GM23338 (cell line): ENCODE data around the gene SUMF1. TPM values are rescaled to one million over a fixed set of nuclear protein-coding genes. Genes with fewer than 3 reads are reported as not detected.

Experiments used
- ATAC-seq: fragments of 200-7000 bp; cut with Tn5 transposase; 3 replicates; pipeline ENCODE4 v1.9.1; 2020
- DNase-seq: peaks from one replicate; pipeline ENCODE4 v3.0.0-alpha.2; 2015; ENCODE audit warnings: low spot score
- H2AFZ ChIP-seq: fragments of 200-600 bp; sonication (generic); 2 replicates; pipeline ENCODE4 v1.8.0; 2016; ENCODE audit warnings: antibody characterized with exemption, mild to moderate bottlenecking, moderate library complexity
- H3F3A ChIP-seq: fragments of 200-600 bp; sonication (generic); replicated peaks from 2 replicates; pipeline ENCODE4 v1.8.0; 2017; ENCODE audit warnings: antibody characterized with exemption, mixed run types, low read depth
- H3K27ac ChIP-seq: fragments of 200-600 bp; sonication (generic); 2 replicates; pipeline ENCODE4 v1.6.1; 2016; ENCODE audit warnings: low read depth
- H3K27me3 ChIP-seq: fragments of 200-600 bp; sonication (generic); 2 replicates; pipeline ENCODE4 v1.8.0; 2016; ENCODE audit warnings: mild to moderate bottlenecking, mixed run types, moderate library complexity; ENCODE audit not compliant: insufficient read depth
- H3K36me3 ChIP-seq: fragments of 200-600 bp; sonication (generic); 2 replicates; pipeline ENCODE4 v1.8.0; 2016; ENCODE audit warnings: mild to moderate bottlenecking; ENCODE audit not compliant: insufficient read depth
- H3K4me1 ChIP-seq: fragments of 200-600 bp; sonication (generic); 2 replicates; pipeline ENCODE4 v1.8.0; 2016; ENCODE audit warnings: mild to moderate bottlenecking, moderate library complexity; ENCODE audit not compliant: insufficient read depth
- H3K4me2 ChIP-seq: fragments of 200-600 bp; sonication (generic); 2 replicates; pipeline ENCODE4 v1.7.1; 2017; ENCODE audit warnings: mixed run types
- H3K4me3 ChIP-seq: fragments of 200-600 bp; sonication (generic); 2 replicates; pipeline ENCODE4 v1.6.1; 2016; ENCODE audit warnings: mixed run types
- H3K79me2 ChIP-seq: fragments of 200-600 bp; sonication (generic); replicated peaks from 2 replicates; pipeline ENCODE4 v1.8.0; 2017; ENCODE audit warnings: mild to moderate bottlenecking; ENCODE audit not compliant: insufficient read depth
- H3K9me2 ChIP-seq: fragments of 200-600 bp; sonication (generic); 2 replicates; pipeline ENCODE4 v1.8.0; 2017; ENCODE audit not compliant: insufficient read depth
- H4K20me1 ChIP-seq: fragments of 200-600 bp; sonication (generic); replicated peaks from 2 replicates; pipeline ENCODE4 v1.8.0; 2017; ENCODE audit warnings: mild to moderate bottlenecking; ENCODE audit not compliant: insufficient read depth
- H3K27ac Mint-ChIP-seq: 2 replicates; pipeline ENCODE4 v1.8.0; 2020; ENCODE audit warnings: inconsistent platforms, mild to moderate bottlenecking, moderate library complexity, mixed read lengths
- H3K27me3 Mint-ChIP-seq: 3 replicates; pipeline ENCODE4 v1.8.0; 2022; ENCODE audit warnings: low read depth, mild to moderate bottlenecking, moderate library complexity, mixed read lengths, inconsistent platforms; ENCODE audit not compliant: insufficient read depth, poor library complexity
- H3K36me3 Mint-ChIP-seq: 3 replicates; pipeline ENCODE4 v1.8.0; 2021; ENCODE audit warnings: low read depth, mild to moderate bottlenecking, inconsistent platforms, moderate library complexity, mixed read lengths
- H3K4me1 Mint-ChIP-seq: 3 replicates; pipeline ENCODE4 v1.8.0; 2020; ENCODE audit warnings: mild to moderate bottlenecking, inconsistent platforms, mixed read lengths
- H3K4me3 Mint-ChIP-seq: 3 replicates; pipeline ENCODE4 v1.8.0; 2021; ENCODE audit warnings: moderate library complexity, mild to moderate bottlenecking, inconsistent platforms, mixed read lengths
- H3K9me3 Mint-ChIP-seq: 3 replicates; pipeline ENCODE4 v1.8.0; 2020; ENCODE audit warnings: moderate library complexity, mild to moderate bottlenecking, inconsistent platforms, mixed read lengths
- CREB1 ChIP-seq: fragments of 250-450 bp; sonication (Bioruptor Pico); IDR thresholded peaks from 2 replicates; pipeline ENCODE4 v1.5.0; 2020; ENCODE audit warnings: low read depth, mild to moderate bottlenecking, moderate library complexity
- CTCF ChIP-seq, 2 experiments: fragments of 200-600 bp in 1 of 2; sonication (generic) in 1 of 2; conservative IDR thresholded peaks; 2 replicates each; pipeline versions ENCODE4 v1.5.1 to v1.6.1; 2016 to 2017; ENCODE audit warnings: antibody characterized with exemption in 2 of 2, low read depth in 2 of 2, mild to moderate bottlenecking in 2 of 2, moderate library complexity in 1 of 2
- ETS1 ChIP-seq: IDR thresholded peaks from 2 replicates; pipeline ENCODE4 v1.6.1; 2016; ENCODE audit warnings: antibody characterized with exemption
- EZH2phosphoT487 ChIP-seq: fragments of 200-600 bp; sonication (generic); IDR thresholded peaks from one replicate; pipeline ENCODE4 v1.8.1; 2018; ENCODE audit warnings: antibody characterized with exemption; ENCODE audit not compliant: unreplicated experiment
- JUNB ChIP-seq: IDR thresholded peaks from one replicate; pipeline ENCODE4 v1.6.1; 2016; ENCODE audit warnings: antibody characterized with exemption; ENCODE audit not compliant: unreplicated experiment
- NANOG ChIP-seq: IDR thresholded peaks from 2 replicates; pipeline ENCODE4 v1.6.1; 2016; ENCODE audit warnings: antibody characterized with exemption, borderline replicate concordance
- STAT1 ChIP-seq: IDR thresholded peaks from one replicate; pipeline ENCODE4 v1.6.1; 2016; ENCODE audit warnings: antibody characterized with exemption; ENCODE audit not compliant: unreplicated experiment
- ZNF331 ChIP-seq: fragments of 250-450 bp; sonication (Bioruptor Pico); IDR thresholded peaks from 2 replicates; pipeline ENCODE4 v1.5.0; 2020; ENCODE audit warnings: low read depth, mild to moderate bottlenecking, moderate library complexity
- polyA plus RNA-seq: library from polyadenylated mRNA; unstranded; fragments of >200 nt; fragmentation: Nextera tagmentation; extraction: Ambion mirVana; gene quantifications from 2 replicates; pipeline ENCODE4 v1.2.1, GENCODE V29; 2016
- total RNA-seq: library from RNA; depleted of rRNA; stranded (reverse); fragments of >200 nt; shearing (Covaris generic); gene quantifications from 2 replicates; pipeline ENCODE4 v1.2.3, GENCODE V29; 2014
- TF ChIP-seq, protein P1 (sequence below): IDR thresholded peaks from one replicate; pipeline ENCODE4 v1.6.1; 2018; ENCODE audit warnings: antibody characterized with exemption; ENCODE audit not compliant: unreplicated experiment

The SUMF1 gene
- total and polyA plus RNA-seq, 2 experiments from 2014 or later: 6.9 to 20.3 TPM

GRCh38 chr3:4425707-4426106 lies 41.4 kb downstream of the SUMF1 start (continued):
- TF ChIP-seq ZNF331 (CRISPR knock-in tag): no peak
- no peak for TF ChIP-seq NANOG
- TF ChIP-seq EZH2phosphoT487: no peak
- TF ChIP-seq ETS1: no peak
- TF ChIP-seq CTCF (conservative IDR thresholded peaks at IDR 0.05; ENCODE audit: low read depth in 2 of 2): no peak
- TF ChIP-seq STAT1: no peak
- TF ChIP-seq, protein P1, sequence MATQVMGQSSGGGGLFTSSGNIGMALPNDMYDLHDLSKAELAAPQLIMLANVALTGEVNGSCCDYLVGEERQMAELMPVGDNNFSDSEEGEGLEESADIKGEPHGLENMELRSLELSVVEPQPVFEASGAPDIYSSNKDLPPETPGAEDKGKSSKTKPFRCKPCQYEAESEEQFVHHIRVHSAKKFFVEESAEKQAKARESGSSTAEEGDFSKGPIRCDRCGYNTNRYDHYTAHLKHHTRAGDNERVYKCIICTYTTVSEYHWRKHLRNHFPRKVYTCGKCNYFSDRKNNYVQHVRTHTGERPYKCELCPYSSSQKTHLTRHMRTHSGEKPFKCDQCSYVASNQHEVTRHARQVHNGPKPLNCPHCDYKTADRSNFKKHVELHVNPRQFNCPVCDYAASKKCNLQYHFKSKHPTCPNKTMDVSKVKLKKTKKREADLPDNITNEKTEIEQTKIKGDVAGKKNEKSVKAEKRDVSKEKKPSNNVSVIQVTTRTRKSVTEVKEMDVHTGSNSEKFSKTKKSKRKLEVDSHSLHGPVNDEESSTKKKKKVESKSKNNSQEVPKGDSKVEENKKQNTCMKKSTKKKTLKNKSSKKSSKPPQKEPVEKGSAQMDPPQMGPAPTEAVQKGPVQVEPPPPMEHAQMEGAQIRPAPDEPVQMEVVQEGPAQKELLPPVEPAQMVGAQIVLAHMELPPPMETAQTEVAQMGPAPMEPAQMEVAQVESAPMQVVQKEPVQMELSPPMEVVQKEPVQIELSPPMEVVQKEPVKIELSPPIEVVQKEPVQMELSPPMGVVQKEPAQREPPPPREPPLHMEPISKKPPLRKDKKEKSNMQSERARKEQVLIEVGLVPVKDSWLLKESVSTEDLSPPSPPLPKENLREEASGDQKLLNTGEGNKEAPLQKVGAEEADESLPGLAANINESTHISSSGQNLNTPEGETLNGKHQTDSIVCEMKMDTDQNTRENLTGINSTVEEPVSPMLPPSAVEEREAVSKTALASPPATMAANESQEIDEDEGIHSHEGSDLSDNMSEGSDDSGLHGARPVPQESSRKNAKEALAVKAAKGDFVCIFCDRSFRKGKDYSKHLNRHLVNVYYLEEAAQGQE: no peak

- Histone ChIP-seq H3K27ac (no peak overlapping the region), H3K27me3 (no peaks in the 10 kb centered on the region), H3K4me1 (peaks cover 6% of the 10 kb centered on the region; the same call in 1 of the 2 replicates), H3K4me2 (no peak overlapping the region), H3K36me3 (no peaks in the 10 kb centered on the region), H4K20me1 (no peaks in the 10 kb centered on the region), H3K79me2 (no peaks in the 10 kb centered on the region), H3K9me2 (no peaks in the 10 kb centered on the region), H2AFZ (no peak overlapping the region), H3K4me3 (no peak overlapping the region), H3F3A (no peaks in the 10 kb centered on the region)
- Mint-ChIP-seq H3K4me1 (peaks cover 12% of the 10 kb centered on the region; the same call in 2 of the 3 replicates), H3K9me3 (no peaks in the 10 kb centered on the region), H3K4me3 (no peak overlapping the region), H3K27me3 (no peaks in the 10 kb centered on the region), H3K36me3 (no peaks in the 10 kb centered on the region), H3K27ac (no peak overlapping the region)
- DNase-seq: no peak
- no peak for ATAC-seq
- no peak for TF ChIP-seq CREB1 (CRISPR knock-in tag)
- no peak for TF ChIP-seq ETS1
- TF ChIP-seq, protein P1: no peak
- no peak for TF ChIP-seq JUNB
- no peak for TF ChIP-seq CTCF (conservative IDR thresholded peaks at IDR 0.05; ENCODE audit: low read depth in 2 of 2)
These were observed 42.0 kb downstream of the SUMF1 start for GRCh38 chr3:4425055-4425454.
